GM20431 (cell line): ENCODE results near the gene CHI3L1.

Experiments
- in situ Hi-C: fragments of 300-500 bp; cut with MseI, MboI; formaldehyde crosslinking; loops from one replicate; pipeline ENCODE4 v1.15.0; 2020; ENCODE audit warnings: low sequenced_read_pairs; ENCODE audit not compliant: unreplicated experiment

The CHI3L1 gene

GRCh38 chr1:203208181-203208580 lies 21.7 kb upstream of the CHI3L1 start:
- in situ Hi-C loops: no loop called here

GRCh38 chr1:203207751-203208150 lies 21.2 kb upstream of the CHI3L1 start:
- in situ Hi-C loops: no loop called here

GRCh38 chr1:203206129-203206687 lies 19.7 kb upstream of the CHI3L1 start:
- in situ Hi-C loops: no loop called here

- in situ Hi-C loops: no loop called here
Measured at GRCh38 chr1:203204756-203205155, 18.3 kb upstream of the CHI3L1 start.

- in situ Hi-C loops: no loop called here
Measured at GRCh38 chr1:203202431-203203245, 16.1 kb upstream of the CHI3L1 start.

- in situ Hi-C loops: no loop called here
Measured at GRCh38 chr1:203201516-203202205, 15.2 kb upstream of the CHI3L1 start.

- in situ Hi-C loops: no loop called here
Measured at GRCh38 chr1:203200916-203201315, 14.4 kb upstream of the CHI3L1 start.

GRCh38 chr1:203199816-203200571 lies 13.5 kb upstream of the CHI3L1 start:
- in situ Hi-C loops: no loop called here

GRCh38 chr1:203199481-203199815 lies 12.9 kb upstream of the CHI3L1 start:
- in situ Hi-C loops: no loop called here

- in situ Hi-C loops: no loop called here
Measured at GRCh38 chr1:203199002-203199401, 12.5 kb upstream of the CHI3L1 start.

GRCh38 chr1:203197625-203198024 lies 11.1 kb upstream of the CHI3L1 start:
- in situ Hi-C loops: no loop called here

- in situ Hi-C loops: no loop called here
Measured at GRCh38 chr1:203196371-203196770, 9.9 kb upstream of the CHI3L1 start.

- in situ Hi-C loops: no loop called here
Measured at GRCh38 chr1:203190949-203191348, 4.4 kb upstream of the CHI3L1 start.

GRCh38 chr1:203189951-203190352 lies 3.4 kb upstream of the CHI3L1 start:
- in situ Hi-C loops: no loop called here

GRCh38 chr1:203188686-203189232 lies 2.3 kb upstream of the CHI3L1 start:
- in situ Hi-C loops: no loop called here

- in situ Hi-C loops: no loop called here
Measured at GRCh38 chr1:203187689-203188264, 1.3 kb upstream of the CHI3L1 start.

GRCh38 chr1:203187304-203187685 lies 791 bp upstream of the CHI3L1 start:
- in situ Hi-C loops: no loop called here

GRCh38 chr1:203186091-203186445 lies 436 bp downstream of the CHI3L1 start:
- in situ Hi-C loops: no loop called here

GRCh38 chr1:203185585-203185984 lies 919 bp downstream of the CHI3L1 start:
- in situ Hi-C loops: no loop called here

- in situ Hi-C loops: no loop called here
Measured at GRCh38 chr1:203185061-203185461, 1.4 kb downstream of the CHI3L1 start.
